GM18868 (cell line): Measurements from ENCODE around the gene THEMIS.
A peak's percentile ranks its signal among the peaks of the same experiment; 100 is the strongest.
"Not testable (repeated sequence)": the region's sequence is repeated elsewhere in the genome, so short reads cannot be mapped to it uniquely, and the experiment has no call there.

Source experiments
- ATAC-seq: cut with Tn5 transposase; IDR thresholded peaks from one replicate; pipeline ENCODE4 v1.9.1; 2021; ENCODE audit warnings: mild to moderate bottlenecking, moderate library complexity; ENCODE audit not compliant: unreplicated experiment

The THEMIS gene

DNA sequence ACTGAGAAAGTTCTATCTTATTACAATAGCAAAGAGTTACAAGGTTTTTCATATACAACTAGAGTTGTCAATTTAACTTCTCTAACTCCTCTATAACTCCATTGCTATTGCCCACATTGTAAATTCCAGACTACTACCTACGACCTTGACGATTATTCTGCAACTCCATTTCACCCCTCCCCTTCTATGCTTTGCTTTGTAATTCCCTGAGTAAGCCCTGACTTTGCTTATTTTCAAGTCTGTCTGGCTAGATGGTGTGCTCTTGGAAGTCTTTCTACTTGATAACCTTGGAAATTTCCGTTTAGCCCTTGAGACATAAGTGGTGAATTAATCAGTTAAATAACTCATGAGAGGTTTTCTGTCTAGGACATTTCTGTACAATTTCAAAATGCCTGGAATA lies 162.4 kb downstream of the THEMIS start:
- ATAC-seq: no peak

DNA sequence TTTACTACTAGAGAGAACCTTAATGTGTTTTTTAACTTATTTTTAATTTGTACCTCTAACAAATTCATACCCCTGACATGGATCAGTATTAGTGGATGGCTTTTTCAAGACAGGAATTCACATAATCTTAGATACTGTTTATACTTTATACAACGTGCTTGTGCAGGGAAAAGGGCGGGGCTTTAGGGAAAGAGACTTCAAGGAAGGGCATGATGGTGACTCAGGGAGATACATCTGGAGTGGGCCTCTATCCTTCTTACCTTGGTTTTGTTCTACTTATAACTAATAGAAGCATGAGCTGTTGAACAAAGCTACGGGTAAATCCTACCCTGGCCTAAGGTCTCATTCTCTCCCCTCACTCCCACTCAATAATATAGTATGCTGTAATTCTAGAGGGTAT lies 163.1 kb downstream of the THEMIS start:
- ATAC-seq: no peak

DNA sequence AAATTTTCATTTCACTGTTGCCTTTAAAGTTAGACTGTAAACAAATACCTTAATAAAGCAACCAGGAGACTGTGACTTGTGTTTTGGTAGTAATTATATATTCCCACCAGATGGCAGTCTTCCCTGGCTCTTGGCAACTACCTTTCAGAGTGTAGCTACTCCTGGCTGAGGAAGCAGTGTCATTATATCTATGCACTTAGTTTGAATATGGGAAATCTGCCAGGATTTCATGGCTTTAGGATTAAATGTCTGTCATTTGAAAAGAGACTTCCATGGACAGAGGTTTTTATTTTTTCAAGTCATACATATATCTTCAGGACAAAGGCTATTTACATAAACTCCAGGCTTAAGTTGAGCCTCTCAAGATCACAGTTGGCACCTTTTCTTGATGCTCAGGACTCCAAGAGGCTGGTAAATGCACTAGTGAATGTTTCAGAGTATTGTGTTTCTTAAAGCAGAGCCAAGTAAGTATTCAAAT lies 163.8 kb downstream of the THEMIS start:
- peak; percentile 96 for ATAC-seq

DNA sequence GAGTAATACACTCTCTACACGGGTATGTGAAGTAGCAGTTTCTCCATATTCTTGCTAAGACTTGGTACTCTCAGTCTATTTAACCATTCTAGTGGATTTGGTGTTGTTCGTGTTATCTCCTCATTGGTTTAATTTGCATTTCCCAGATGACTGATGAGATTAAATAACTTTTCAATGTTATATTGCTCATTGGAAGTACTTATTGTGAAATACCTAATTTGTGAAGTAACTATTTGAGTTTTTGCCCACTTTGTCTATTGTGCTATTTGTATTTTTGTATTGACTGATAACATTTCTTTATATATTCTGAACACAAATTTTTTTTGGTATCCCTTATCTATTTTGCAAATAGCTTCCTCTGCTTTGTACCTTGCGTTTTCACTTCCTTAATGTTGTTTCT lies 167.9 kb downstream of the THEMIS start:
- ATAC-seq: no peak

DNA sequence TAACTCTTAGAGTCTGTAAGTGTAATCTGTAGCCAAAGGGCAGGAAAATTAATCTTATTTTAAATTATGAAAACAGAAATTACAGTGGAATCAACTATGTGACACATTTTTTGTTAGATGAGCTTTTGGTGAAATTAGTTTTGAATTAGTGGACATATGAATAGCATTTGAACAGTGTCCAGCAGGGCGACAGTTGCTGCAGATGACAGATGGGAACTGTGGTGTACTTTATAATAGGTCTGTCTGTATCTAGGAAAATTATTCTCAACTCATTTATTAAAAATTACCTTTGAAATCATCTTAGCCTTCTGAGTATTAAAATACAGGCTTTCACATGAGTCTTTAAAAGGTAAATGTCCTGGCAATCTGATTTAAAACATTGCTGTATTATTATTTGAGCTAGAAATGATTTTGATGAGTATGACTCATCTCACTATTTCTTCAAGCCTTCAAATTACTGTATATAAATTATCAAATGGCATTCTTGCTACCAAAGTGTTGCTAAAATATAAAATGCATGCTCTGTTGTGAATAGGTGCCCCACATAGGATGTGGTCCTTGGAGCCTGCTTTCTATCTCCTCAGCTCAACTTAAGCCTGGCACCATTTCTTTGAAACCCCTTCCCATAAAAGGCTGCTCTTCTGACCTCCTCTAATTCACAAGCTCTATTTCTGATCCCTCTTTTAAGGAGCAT lies 173.5 kb downstream of the THEMIS start:
- ATAC-seq: no peak

DNA sequence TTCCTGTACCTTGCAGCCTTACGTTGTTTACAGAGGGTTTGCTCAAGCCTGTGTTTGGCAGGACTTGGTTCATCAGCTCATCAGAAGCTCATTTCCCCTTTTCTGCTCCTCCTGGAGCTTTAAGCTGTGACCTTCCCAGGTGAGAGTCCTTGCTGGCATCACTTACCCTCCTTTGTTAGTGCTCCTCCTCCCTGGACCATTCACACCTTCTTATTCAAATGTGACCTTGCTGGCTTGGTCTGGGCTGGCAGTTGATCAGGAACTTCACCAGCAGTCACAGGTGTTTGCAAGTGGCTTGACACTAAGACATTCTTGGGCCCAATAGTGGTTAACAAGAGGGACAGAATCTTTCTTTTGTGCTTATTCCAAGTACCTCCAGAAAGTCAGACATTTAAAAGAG lies 175.0 kb downstream of the THEMIS start:
- no peak for ATAC-seq

DNA sequence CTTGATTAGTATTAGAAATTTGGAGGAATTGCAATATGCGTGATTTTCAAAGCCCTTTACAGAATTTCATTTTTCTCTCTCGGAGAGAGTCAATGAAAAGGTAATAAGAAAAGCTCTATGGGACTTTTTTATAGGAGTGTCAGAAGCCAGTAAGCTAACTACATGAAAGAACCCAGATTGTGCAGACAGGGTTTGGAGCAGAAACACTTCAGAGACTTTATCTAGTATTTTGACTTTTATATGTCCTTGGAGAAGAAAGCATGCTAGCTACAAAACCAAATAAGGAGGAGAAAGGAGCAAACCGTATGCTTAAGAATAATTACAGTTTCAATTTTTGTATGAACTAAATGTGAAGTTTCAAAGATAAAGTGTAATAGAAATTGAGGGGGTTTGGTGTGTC lies 182.2 kb downstream of the THEMIS start:
- no peak for ATAC-seq

DNA sequence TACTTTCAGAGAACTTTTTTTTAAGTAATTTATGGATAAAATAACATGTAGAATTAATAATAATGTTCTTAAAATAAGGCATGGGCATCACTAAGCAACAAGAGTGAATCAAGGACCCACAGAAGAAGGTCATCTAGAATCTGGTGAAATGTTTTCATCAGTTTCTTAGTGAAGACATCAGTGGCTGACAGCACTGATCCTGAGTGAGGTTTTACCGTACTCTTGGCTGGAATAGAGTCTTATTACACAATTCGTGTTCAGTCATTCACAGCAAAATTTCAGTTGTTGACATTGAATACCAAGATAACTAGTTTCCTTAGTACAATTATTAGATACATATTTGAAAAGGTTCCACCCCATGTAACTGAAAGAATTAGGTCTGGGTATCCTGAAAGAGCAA lies 183.5 kb downstream of the THEMIS start:
- ATAC-seq: no peak

DNA sequence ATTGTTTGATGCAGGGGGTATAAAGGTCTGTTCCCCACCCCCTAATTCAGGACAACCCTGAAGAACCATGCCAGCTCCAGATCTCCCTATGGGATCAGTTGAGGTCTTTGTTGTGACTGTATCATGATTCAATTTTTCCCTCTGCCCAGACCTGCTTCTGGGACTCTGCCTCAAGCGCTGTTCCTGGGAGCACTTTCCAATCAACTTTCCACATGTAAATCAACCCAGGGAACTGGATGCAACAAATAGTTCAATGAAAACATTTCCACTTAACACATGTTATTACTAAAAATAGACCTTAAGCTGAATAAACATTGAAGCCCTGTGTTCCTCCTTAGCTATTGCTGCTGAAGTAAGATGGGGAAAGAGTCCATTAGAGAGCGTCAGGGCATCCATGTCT lies 184.4 kb downstream of the THEMIS start:
- no peak for ATAC-seq

DNA sequence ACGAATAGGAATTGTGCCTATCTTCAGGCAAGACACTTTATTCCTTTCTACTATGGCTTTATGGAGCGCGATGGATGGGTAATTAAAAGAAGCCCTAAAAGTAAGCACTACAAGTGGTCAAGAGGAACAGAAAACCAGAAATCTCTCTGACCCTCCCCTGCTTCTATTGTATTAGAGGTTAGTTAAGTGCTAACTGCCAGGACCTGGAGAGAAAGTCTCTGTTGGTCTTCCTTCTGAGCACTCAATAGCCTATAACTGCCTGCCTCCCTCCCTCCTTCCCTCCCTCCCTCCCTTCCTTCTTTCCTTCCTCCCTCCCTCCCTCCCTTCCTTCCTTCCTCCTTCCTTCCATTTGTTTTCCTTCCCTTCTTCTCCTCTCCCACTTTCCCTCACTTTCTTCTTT lies 190.2 kb downstream of the THEMIS start:
- ATAC-seq: no peak

DNA sequence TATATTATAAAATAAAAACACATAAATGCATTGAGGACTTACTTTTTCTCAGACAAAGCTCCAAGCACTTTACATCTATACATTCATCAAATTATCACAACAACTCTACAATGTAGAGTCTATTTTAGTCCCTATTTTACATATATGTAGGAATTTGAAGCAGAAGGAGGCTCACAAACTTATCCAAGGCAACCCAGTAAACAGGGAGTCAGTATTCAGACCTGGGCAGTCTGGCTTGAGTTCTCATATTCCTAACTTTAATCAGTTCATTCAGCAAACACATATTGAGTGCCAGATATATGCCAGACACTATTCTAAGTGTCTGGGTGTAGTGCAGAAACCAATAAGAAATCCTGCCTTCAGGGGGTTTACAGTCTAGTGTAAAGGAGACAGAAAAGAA lies 194.6 kb downstream of the THEMIS start:
- no peak for ATAC-seq

DNA sequence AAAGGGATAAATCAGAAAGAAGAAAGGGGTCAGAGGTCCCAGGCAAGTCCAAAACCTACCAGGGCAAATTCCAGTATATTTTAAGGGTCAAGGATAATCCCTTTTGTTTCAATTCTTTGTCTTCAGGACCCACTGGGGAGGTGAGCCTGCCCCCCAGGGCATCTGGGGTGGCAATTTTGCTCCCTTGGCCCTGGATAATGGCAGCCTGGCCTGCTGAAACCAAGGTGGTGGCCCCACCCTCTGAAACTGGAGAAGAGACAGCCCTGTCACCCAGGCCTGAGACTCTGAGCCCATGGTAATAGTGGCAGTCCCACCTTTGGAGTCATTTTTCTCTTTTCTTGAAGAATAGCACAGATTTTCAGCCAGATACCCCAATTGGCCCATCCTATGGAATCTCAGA lies 205.8 kb downstream of the THEMIS start:
- ATAC-seq: no peak

DNA sequence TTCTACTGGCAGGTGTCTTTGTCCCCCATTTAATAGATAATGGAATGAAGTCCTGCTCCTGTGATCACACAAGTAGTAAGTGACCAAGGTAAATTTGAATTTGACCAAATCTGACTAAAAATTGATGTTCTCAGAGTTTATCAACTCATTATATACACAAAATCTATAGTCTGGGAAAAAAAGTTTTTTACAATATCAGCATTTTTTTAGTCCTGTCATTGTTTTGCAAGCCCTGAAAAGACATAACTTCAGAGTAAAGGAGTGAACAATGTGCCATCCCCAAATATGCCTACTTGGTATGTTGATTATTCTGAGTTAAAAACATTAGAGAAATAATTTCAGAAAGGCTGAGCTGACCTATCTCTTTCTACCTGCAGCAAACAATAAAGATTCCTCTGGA lies 209.7 kb downstream of the THEMIS start:
- ATAC-seq: no peak

DNA sequence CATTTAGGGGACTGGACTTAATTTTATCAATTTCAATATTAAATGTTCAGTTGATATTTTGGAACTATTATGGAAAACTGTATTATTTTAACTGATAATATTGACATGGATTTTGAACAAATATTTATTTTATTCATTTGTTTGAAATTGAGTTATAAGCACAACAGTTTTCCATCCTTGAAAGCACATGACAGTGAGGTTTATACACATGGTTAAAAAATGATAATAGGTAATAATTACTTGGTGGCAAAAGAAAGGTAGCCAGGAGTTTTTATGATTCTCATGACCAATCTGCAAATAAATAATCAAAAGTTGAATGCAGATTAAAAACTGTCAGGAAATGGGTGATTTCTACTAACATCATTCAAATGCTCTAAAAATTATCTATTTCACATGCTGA lies 210.3 kb downstream of the THEMIS start:
- no peak for ATAC-seq

DNA sequence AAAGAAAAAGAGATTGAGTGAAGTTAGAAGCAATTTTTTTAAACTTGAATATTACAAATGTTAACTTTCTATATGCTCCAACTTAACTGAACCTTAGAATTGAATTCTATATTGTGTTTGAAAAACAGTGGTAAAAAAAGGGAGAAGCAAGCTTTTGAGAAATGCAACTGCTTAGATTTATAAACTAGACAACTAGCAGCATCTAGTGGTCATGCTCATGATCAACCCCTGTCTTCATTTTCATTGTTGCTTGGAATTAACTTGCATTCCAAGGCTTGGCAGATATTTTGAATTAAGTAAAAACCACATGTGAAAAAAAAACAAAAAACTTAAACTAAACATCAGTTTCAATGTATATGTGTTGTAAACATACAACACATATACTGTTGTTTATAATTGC lies 210.8 kb downstream of the THEMIS start:
- no peak for ATAC-seq

DNA sequence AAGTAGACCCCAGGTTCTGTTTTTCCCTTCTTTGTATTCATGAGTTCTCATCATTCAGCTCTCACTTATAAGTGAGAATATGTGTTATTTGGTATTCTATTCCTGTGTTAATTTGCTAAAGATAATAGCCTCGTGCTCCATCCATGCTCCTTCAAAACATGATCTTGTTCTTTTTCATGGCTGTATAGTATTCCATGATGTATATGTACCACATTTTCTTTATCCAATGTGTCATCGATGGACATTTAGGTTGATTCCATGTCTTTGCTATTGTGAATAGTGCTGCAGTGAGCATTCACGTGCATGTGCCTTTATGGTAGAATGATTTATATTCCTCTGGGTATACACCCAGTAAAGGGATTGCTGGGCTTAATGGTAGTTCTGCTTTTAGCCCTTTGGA lies 213.4 kb downstream of the THEMIS start:
- ATAC-seq: not testable (repeated sequence)

DNA sequence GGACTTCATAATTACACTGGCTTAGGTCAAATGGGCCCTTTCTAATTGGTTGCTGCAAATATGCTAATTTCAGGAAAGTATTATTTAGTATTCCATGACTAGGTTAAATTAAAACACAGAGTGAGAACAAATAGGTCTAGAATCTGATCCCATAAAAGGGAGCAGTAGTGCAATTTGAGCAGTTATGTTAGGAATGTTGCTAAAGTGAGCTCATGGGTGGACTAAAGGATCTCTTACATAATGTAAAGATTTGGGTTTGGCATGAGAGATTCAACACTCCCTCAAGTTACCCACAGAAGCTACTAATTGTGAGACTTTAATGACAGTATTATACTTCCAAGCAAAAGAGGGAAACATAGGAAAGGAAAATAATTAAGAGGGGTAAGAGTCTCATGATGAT lies 214.8 kb downstream of the THEMIS start:
- no peak for ATAC-seq

DNA sequence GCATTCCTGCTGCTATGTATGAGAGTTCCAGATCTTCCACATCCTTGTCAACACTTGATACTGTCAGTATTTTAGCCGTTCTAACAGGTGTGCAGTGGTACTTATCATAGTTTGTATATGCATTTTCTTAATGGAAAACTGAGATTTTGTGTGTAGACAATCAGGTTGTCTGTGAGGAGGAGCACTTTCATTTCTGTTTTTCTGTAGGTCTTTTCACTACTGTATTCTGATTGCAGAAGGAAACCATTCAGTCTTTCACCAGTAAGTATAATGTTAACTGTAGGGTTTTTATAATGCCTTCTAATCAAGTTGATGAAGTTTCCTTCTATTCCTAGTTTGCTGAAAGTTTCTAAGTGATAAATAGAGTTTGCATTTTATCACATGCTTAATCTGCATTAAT lies 216.4 kb downstream of the THEMIS start:
- no peak for ATAC-seq
